ENCODE measurements around the gene CPLANE2.

GRCh38 chr1:16183179-16183578, 53.8 kb downstream of the CPLANE2 start:
- TF ChIP-seq ZNF629 (tag by site-specific recombination; IDR thresholded peaks at IDR 0.05), result no peak
- TF ChIP-seq BCL11A (tag by site-specific recombination; IDR thresholded peaks at IDR 0.05; ENCODE audit: low read depth), result no peak
- no peak for TF ChIP-seq ELK4 (IDR thresholded peaks at IDR 0.05; ENCODE audit: borderline replicate concordance, low read depth, low read length)
- no peak for TF ChIP-seq ZNF501 (tag by site-specific recombination; IDR thresholded peaks at IDR 0.05)
- TF ChIP-seq TCF7L2 (IDR thresholded peaks at IDR 0.05; ENCODE audit: borderline replicate concordance, low read depth, low read length), result no peak
- TF ChIP-seq CTCF (tag by site-specific recombination; IDR thresholded peaks at IDR 0.05), result no peak
- TF ChIP-seq ZNF302 (tag by site-specific recombination; IDR thresholded peaks at IDR 0.05; ENCODE audit: low read depth), result no peak
- TF ChIP-seq MEIS1 (CRISPR knock-in tag; IDR thresholded peaks at IDR 0.05; ENCODE audit: borderline replicate concordance), result no peak
- TF ChIP-seq HOXC10 (CRISPR knock-in tag; IDR thresholded peaks at IDR 0.05), result no peak
- no peak for TF ChIP-seq ZNF121 (tag by site-specific recombination; IDR thresholded peaks at IDR 0.05)
- no peak for TF ChIP-seq ZNF530 (tag by site-specific recombination; IDR thresholded peaks at IDR 0.05; ENCODE audit: low read depth)
- TF ChIP-seq ZNF23 (tag by site-specific recombination; IDR thresholded peaks at IDR 0.05; ENCODE audit: borderline replicate concordance), result no peak
